ENCODE measurements around the gene VGF. TPM values are rescaled to one million over a fixed set of nuclear protein-coding genes. Genes with fewer than 3 reads are reported as not detected.

The VGF gene
- polyA plus RNA-seq, 1 donor (not counting 4 experiments of a cell fraction or from before 2014, with no cell fraction given): 0.04 TPM

GRCh38 chr7:101127460-101128039 is 37.8 kb downstream of the VGF start:
- H3K9me3 ChIP-seq (ENCODE audit: control insufficient read depth, low read depth, low read length): no peaks in the 10 kb centered on the region
- peaks cover 5% of the 10 kb centered on the region for H4K20me1 ChIP-seq (ENCODE audit: control insufficient read depth, extremely low read depth, insufficient read depth, low read length)
- H3K9ac ChIP-seq (ENCODE audit: control insufficient read depth, extremely low read depth, insufficient read depth, low read length): peak overlapping the region; percentile 83
- H3K9me1 ChIP-seq (ENCODE audit: control insufficient read depth, extremely low read depth, insufficient read depth, low read length): peaks cover 2% of the 10 kb centered on the region
- H3K79me2 ChIP-seq (ENCODE audit: control insufficient read depth, insufficient read depth, low read length): peaks cover 17% of the 10 kb centered on the region
- H3K4me1 ChIP-seq (ENCODE audit: control insufficient read depth, extremely low read depth, insufficient read depth, low read length): peaks cover 40% of the 10 kb centered on the region
- peaks cover 16 to 33% of the 10 kb centered on the region in 2 experiments for H3K36me3 ChIP-seq (ENCODE audit: control insufficient read depth in 2 of 2, extremely low read depth in 1 of 2, insufficient read depth in 2 of 2, low read length in 2 of 2)
- dilution Hi-C loops (cut with MboI; ENCODE audit: extremely low pct_ligation_motif_present, low sequenced_read_pairs): no loop called here
- no peak for DNase-seq (ENCODE audit: low read depth, low spot score)
- H2AFZ ChIP-seq (ENCODE audit: control insufficient read depth, low read length): no peak overlapping the region
- peak overlapping the region; percentile 45 to 86 (median 78) for H3K4me3 ChIP-seq (ENCODE audit: control insufficient read depth in 2 of 3, extremely low read depth in 1 of 3, insufficient read depth in 2 of 3, low read depth in 1 of 3, low read length in 3 of 3)
- H3K4me2 ChIP-seq (ENCODE audit: control insufficient read depth, extremely low read depth, insufficient read depth, low read depth, low read length): peak overlapping the region; percentile 93
- TF ChIP-seq EZH2 (IDR thresholded peaks at IDR 0.05; ENCODE audit: low read length) (no peak), CTCF (optimal IDR thresholded peaks at IDR 0.05 in 1 of 3, IDR thresholded peaks at IDR 0.05 in 1 of 3, conservative IDR thresholded peaks at IDR 0.05 in 1 of 3; ENCODE audit: extremely low read depth in 1 of 3, insufficient read depth in 2 of 3, low read length in 3 of 3) (no peak)
- H3K27ac ChIP-seq (ENCODE audit: control insufficient read depth, insufficient read depth, low read length): peak overlapping the region; percentile 88
- FAIRE-seq: no peak
- H3K27me3 ChIP-seq (ENCODE audit: control insufficient read depth, extremely low read depth, insufficient read depth, low read length): no peaks in the 10 kb centered on the region

DNA sequence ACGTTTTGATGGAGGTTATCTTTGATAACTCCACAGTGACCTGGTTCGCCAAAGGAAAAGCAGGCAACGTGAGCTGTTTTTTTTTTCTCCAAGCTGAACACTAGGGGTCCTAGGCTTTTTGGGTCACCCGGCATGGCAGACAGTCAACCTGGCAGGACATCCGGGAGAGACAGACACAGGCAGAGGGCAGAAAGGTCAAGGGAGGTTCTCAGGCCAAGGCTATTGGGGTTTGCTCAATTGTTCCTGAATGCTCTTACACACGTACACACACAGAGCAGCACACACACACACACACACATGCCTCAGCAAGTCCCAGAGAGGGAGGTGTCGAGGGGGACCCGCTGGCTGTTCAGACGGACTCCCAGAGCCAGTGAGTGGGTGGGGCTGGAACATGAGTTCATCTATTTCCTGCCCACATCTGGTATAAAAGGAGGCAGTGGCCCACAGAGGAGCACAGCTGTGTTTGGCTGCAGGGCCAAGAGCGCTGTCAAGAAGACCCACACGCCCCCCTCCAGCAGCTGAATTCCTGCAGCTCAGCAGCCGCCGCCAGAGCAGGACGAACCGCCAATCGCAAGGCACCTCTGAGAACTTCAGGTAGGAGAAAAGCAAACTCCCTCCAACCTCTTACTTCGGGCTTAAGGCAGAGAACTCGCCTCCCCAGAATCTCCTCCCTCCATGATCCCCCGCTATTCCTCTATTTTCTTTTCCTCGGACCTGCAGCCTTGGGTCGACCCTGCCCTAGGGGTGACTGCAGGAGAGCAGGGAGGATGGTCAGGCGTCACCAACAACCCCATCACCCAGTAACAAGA is 38.5 kb downstream of the VGF start, which contains the start of gene SERPINE1:
Gene SERPINE1 (plus strand): TSS at position 454 of the 809 bp plus-strand sequence. CDS start 1,290 bp downstream, outside the sequence.
- Histone ChIP-seq H2AFZ (ENCODE audit: control insufficient read depth, low read length) (peak within 1 kb of the TSS; percentile 58), H3K9me3 (ENCODE audit: control insufficient read depth, low read depth, low read length) (no peaks in the 10 kb centered on the region), H3K36me3 (ENCODE audit: control insufficient read depth in 2 of 2, extremely low read depth in 1 of 2, insufficient read depth in 2 of 2, low read length in 2 of 2) (peaks cover 15 to 28% of the 10 kb centered on the region in 2 experiments), H3K4me3 (ENCODE audit: control insufficient read depth in 2 of 3, extremely low read depth in 1 of 3, insufficient read depth in 2 of 3, low read depth in 1 of 3, low read length in 3 of 3) (peak within 1 kb of the TSS; percentile 45 to 86 (median 78)), H3K27ac (ENCODE audit: control insufficient read depth, insufficient read depth, low read length) (peak within 1 kb of the TSS; percentile 88), H3K4me1 (ENCODE audit: control insufficient read depth, extremely low read depth, insufficient read depth, low read length) (peaks cover 43% of the 10 kb centered on the region), H3K9ac (ENCODE audit: control insufficient read depth, extremely low read depth, insufficient read depth, low read length) (peak within 1 kb of the TSS; percentile 83), H3K79me2 (ENCODE audit: control insufficient read depth, insufficient read depth, low read length) (peaks cover 17% of the 10 kb centered on the region), H4K20me1 (ENCODE audit: control insufficient read depth, extremely low read depth, insufficient read depth, low read length) (peaks cover 5% of the 10 kb centered on the region), H3K27me3 (ENCODE audit: control insufficient read depth, extremely low read depth, insufficient read depth, low read length) (no peaks in the 10 kb centered on the region), H3K4me2 (ENCODE audit: control insufficient read depth, extremely low read depth, insufficient read depth, low read depth, low read length) (peak within 1 kb of the TSS; percentile 93), H3K9me1 (ENCODE audit: control insufficient read depth, extremely low read depth, insufficient read depth, low read length) (peaks cover 2% of the 10 kb centered on the region)
- FAIRE-seq (peak; percentile 84), DNase-seq (ENCODE audit: low read depth, low spot score) (peak; percentile 99)
- TF ChIP-seq CTCF (optimal IDR thresholded peaks at IDR 0.05 in 1 of 3, IDR thresholded peaks at IDR 0.05 in 1 of 3, conservative IDR thresholded peaks at IDR 0.05 in 1 of 3; ENCODE audit: extremely low read depth in 1 of 3, insufficient read depth in 2 of 3, low read length in 3 of 3) (peak in 1 of 3 experiments; percentile 22), EZH2 (IDR thresholded peaks at IDR 0.05; ENCODE audit: low read length) (no peak)
- dilution Hi-C loops (cut with MboI; ENCODE audit: extremely low pct_ligation_motif_present, low sequenced_read_pairs): no loop called here
